HG03354 (cell line): ENCODE measurements around the gene NRL.

Experiments
- ATAC-seq: cut with Tn5 transposase; IDR thresholded peaks from one replicate; pipeline ENCODE4 v1.9.1; 2021; ENCODE audit warnings: mild to moderate bottlenecking; ENCODE audit not compliant: unreplicated experiment, poor library complexity, severe bottlenecking

NRL gene

GRCh38 chr14:24145690-24146452, 31.1 kb upstream of the NRL start:
- ATAC-seq = no peak

GRCh38 chr14:24145219-24145618, 30.5 kb upstream of the NRL start:
- no peak for ATAC-seq

DNA sequence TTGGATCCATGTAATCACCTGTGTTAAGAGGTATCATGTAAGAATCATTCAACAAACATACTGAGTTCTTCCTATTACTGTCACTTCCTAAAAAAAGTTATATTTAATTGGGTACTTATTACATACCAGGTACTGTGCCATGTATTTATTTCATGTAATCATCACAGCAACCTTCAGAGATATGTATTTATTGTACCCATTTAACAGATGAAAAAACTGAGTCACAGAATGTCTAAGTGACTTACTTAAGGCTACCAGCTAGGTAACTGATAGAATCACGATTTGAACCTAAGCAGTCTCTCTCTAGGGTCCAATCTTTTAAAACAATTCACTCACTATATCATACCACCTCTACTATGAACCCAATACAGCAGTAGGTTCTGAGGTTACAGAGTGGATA, 29.7 kb upstream of the NRL start:
- no peak for ATAC-seq

GRCh38 chr14:24143511-24143910, 28.8 kb upstream of the NRL start:
- ATAC-seq = no peak

GRCh38 chr14:24141097-24141880, 26.5 kb upstream of the NRL start, which contains the start of gene EMC9:
Gene EMC9, minus strand, starts transcription at chr14:24141591. Its CDS starts 287 bp downstream, at chr14:24141304.
- peak; percentile 88 for ATAC-seq

GRCh38 chr14:24139272-24139934, 24.7 kb upstream of the NRL start:
- ATAC-seq = no peak

DNA sequence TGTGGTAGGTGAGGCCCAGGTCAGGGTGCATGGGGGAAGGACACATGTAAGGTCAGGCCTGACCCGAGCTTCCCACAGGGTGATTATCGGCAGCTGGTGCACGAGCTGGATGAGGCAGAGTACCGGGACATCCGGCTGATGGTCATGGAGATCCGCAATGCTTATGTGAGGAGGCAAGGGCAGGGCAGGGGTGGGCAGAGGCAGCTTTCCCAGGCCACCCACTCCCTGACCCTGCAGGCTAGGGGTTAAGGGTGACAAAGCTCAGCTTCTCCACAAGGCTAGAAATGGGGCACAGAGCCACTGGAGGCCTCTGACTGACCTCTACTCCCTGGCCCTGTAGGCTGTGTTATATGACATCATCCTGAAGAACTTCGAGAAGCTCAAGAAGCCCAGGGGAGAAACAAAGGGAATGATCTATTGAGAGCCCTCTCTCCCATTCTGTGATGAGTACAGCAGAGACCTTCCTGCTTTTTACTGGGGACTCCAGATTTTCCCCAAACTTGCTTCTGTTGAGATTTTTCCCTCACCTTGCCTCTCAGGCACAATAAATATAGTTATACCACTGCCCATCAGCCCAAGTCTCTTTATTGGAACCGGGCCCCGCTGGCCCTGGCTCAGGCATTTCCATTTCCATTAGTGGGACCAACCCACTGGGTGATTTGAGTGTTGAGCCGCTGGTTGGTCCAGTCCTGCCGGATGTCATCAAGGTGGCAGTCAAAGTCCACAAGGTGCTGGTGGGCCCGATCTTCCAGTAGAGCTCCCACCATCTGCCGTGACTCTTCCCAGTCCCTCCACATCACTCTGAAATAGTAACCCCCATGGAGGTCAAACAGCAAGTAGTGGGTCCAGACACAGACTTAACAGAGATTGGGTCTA, 23.9 kb upstream of the NRL start:
- no peak for ATAC-seq

GRCh38 chr14:24137529-24138395, 23.0 kb upstream of the NRL start:
- ATAC-seq = no peak

GRCh38 chr14:24136684-24137528, 22.2 kb upstream of the NRL start:
- no peak for ATAC-seq

- peak; percentile 88 for ATAC-seq
Observed at GRCh38 chr14:24135834-24136683, 21.3 kb upstream of the NRL start, which contains the start of gene PSME1. Gene PSME1, plus strand, starts transcription at chr14:24136194. Its CDS starts 69 bp downstream, at chr14:24136263.

GRCh38 chr14:24135584-24135833, 20.8 kb upstream of the NRL start:
- ATAC-seq = peak; percentile 19

DNA sequence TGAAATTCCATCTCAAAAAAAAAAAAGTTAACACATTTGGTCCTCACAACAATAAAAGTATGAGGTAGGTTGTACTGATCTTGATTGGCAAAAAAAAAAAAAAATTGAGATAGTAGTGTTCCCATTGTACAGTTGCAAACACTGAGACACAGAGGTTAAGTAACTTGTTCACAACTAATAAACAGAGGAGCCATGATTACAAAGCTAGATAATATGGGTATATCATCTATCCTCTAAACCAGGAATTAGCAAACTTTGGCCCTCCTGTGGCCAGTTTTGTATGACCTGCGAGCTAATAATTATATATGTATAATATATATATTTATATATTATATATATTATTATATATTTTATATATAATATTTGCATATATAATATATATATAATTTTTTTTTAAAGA, 19.0 kb upstream of the NRL start:
- no peak for ATAC-seq

DNA sequence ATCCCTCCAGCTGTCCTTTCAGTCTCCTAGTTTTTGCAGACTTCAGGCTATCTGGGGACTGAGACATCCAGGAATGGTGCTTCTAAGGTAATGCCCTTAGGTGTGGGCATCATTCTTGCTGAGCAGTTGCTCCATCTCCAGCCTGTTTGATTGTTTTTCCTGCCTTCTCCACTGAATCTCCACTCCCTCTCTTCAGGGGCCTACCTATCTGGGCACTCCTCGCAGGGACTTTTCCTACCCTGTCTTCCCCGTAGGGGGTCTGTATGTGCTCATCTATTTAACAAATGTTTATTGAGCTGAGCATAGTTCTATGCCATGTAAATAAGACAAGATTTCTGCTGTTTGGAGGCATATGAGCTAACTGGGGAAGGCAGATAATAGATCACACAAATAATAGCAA, 18.2 kb upstream of the NRL start:
- ATAC-seq = no peak

GRCh38 chr14:24132061-24132685, 17.4 kb upstream of the NRL start:
- ATAC-seq = no peak

GRCh38 chr14:24131549-24131966, 16.8 kb upstream of the NRL start:
- no peak for ATAC-seq

DNA sequence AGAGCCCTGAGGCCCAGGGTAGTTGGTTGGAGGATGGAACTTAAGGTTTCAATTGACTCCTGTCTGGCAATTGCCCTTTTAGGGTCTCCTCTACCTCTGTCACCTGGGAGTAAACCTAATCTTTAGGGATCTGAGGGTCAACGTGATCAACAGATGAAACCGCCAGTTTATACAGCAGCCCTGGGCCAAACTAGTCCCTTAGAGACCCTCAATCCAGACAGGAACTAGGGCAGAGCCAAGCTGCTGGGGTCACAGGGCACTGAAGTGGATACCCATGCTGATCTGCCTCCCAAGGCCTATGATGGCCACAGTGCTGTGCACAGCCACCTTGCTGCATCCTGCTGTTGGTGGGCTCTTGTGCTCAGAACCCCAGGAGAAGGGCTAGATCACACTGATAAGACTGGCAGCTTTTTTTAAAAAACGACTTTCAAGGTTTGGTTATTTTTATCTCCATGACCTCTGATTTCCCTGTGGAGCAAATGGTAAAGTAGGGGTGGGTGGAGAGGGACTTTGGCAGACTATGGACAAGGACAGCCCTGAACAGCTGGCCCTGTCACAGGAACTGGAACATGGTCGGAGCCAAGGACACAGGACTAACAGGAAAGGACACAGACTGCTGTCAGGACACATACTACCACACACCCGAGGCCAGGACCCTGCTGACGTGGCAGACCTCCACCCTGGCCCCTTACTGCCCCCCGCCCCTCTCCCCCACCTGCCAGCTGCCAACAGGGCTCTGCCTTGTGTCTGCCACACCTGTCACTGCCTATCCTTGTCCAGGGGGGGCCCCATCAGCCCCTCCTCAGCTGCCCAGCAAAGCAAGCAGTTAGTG, 16.2 kb upstream of the NRL start:
- no peak for ATAC-seq
